ENCODE results near the gene STYXL2.

STYXL2 gene

GRCh38 chr1:167107456-167107855, 13.6 kb downstream of the STYXL2 start:
- Histone ChIP-seq H2AFZ (ENCODE audit: low read length) (no peak overlapping the region), H3K9me3 (replicated peaks; ENCODE audit: insufficient read depth, low read length) (no peaks in the 10 kb centered on the region), H3K27me3 (replicated peaks; ENCODE audit: insufficient read depth, low read length) (no peaks in the 10 kb centered on the region), H3K4me1 (ENCODE audit: low read length) (peaks cover 10% of the 10 kb centered on the region), H3K9me2 (replicated peaks; ENCODE audit: insufficient read depth, low read length) (no peaks in the 10 kb centered on the region), H3K9ac (ENCODE audit: low read length) (no peak overlapping the region), H3K4me3 (ENCODE audit: low read length) (no peak overlapping the region), H4K20me1 (ENCODE audit: insufficient read depth, low read length) (no peaks in the 10 kb centered on the region), H3K36me3 (replicated peaks; ENCODE audit: insufficient read depth, low read length) (no peaks in the 10 kb centered on the region), H3K4me2 (ENCODE audit: low read depth, low read length) (no peak overlapping the region), H3F3A (ENCODE audit: insufficient read depth, low read length) (no peaks in the 10 kb centered on the region), H3K27ac (ENCODE audit: low read length) (no peak overlapping the region), H3K79me2 (ENCODE audit: low read length) (no peaks in the 10 kb centered on the region)
- TF ChIP-seq CTCF (IDR thresholded peaks at IDR 0.05; ENCODE audit: low read length) (no peak), EZH2phosphoT487 (IDR thresholded peaks at IDR 0.05; ENCODE audit: low read length) (no peak), EZH2 (optimal IDR thresholded peaks at IDR 0.05; ENCODE audit: low read depth, low read length) (no peak)
- no peak for DNase-seq

- peak; percentile 53 for DNase-seq
- Histone ChIP-seq H3K9ac (ENCODE audit: low read length) (no peak overlapping the region), H3K36me3 (replicated peaks; ENCODE audit: insufficient read depth, low read length) (no peaks in the 10 kb centered on the region), H3K4me1 (ENCODE audit: low read length) (peaks cover 10% of the 10 kb centered on the region), H3F3A (ENCODE audit: insufficient read depth, low read length) (no peaks in the 10 kb centered on the region), H3K4me3 (ENCODE audit: low read length) (no peak overlapping the region), H4K20me1 (ENCODE audit: insufficient read depth, low read length) (no peaks in the 10 kb centered on the region), H3K4me2 (ENCODE audit: low read depth, low read length) (no peak overlapping the region), H3K27me3 (replicated peaks; ENCODE audit: insufficient read depth, low read length) (no peaks in the 10 kb centered on the region), H2AFZ (ENCODE audit: low read length) (no peak overlapping the region), H3K9me2 (replicated peaks; ENCODE audit: insufficient read depth, low read length) (no peaks in the 10 kb centered on the region), H3K27ac (ENCODE audit: low read length) (no peak overlapping the region), H3K79me2 (ENCODE audit: low read length) (no peaks in the 10 kb centered on the region), H3K9me3 (replicated peaks; ENCODE audit: insufficient read depth, low read length) (no peaks in the 10 kb centered on the region)
- no peak for TF ChIP-seq EZH2 (optimal IDR thresholded peaks at IDR 0.05; ENCODE audit: low read depth, low read length)
- no peak for TF ChIP-seq EZH2phosphoT487 (IDR thresholded peaks at IDR 0.05; ENCODE audit: low read length)
- no peak for TF ChIP-seq CTCF (IDR thresholded peaks at IDR 0.05; ENCODE audit: low read length)
Observed at GRCh38 chr1:167109125-167109524, 15.2 kb downstream of the STYXL2 start.

GRCh38 chr1:167110586-167110985, 16.7 kb downstream of the STYXL2 start:
- Histone ChIP-seq H3K79me2 (ENCODE audit: low read length) (no peaks in the 10 kb centered on the region), H4K20me1 (ENCODE audit: insufficient read depth, low read length) (no peaks in the 10 kb centered on the region), H3K4me3 (ENCODE audit: low read length) (no peak overlapping the region), H3F3A (ENCODE audit: insufficient read depth, low read length) (no peaks in the 10 kb centered on the region), H2AFZ (ENCODE audit: low read length) (no peak overlapping the region), H3K9ac (ENCODE audit: low read length) (no peak overlapping the region), H3K27ac (ENCODE audit: low read length) (no peak overlapping the region), H3K9me2 (replicated peaks; ENCODE audit: insufficient read depth, low read length) (no peaks in the 10 kb centered on the region), H3K27me3 (replicated peaks; ENCODE audit: insufficient read depth, low read length) (no peaks in the 10 kb centered on the region), H3K4me2 (ENCODE audit: low read depth, low read length) (no peak overlapping the region), H3K4me1 (ENCODE audit: low read length) (peaks cover 10% of the 10 kb centered on the region), H3K9me3 (replicated peaks; ENCODE audit: insufficient read depth, low read length) (no peaks in the 10 kb centered on the region), H3K36me3 (replicated peaks; ENCODE audit: insufficient read depth, low read length) (no peaks in the 10 kb centered on the region)
- TF ChIP-seq EZH2phosphoT487 (IDR thresholded peaks at IDR 0.05; ENCODE audit: low read length) (no peak), CTCF (IDR thresholded peaks at IDR 0.05; ENCODE audit: low read length) (no peak), EZH2 (optimal IDR thresholded peaks at IDR 0.05; ENCODE audit: low read depth, low read length) (no peak)
- no peak for DNase-seq

Data from MM.1S (cell line).